MM.1S (cell line): ENCODE measurements around the gene ZC4H2.

ENCODE experiments used
- CTCF ChIP-seq: fragments of 300-600 bp; sonication (generic); IDR thresholded peaks from 2 replicates; pipeline ENCODE4 v1.5.1; 2016; ENCODE audit warnings: antibody characterized with exemption, low read length, mixed read lengths
- EZH2 ChIP-seq: fragments of 300-600 bp; sonication (generic); optimal IDR thresholded peaks from 2 replicates; pipeline ENCODE3; 2017; ENCODE audit warnings: low read depth, mild to moderate bottlenecking, antibody characterized with exemption, low read length, mixed read lengths

- TF ChIP-seq CTCF (no peak), EZH2 (no peak)
These were observed 50.8 kb downstream of the ZC4H2 start for GRCh38 chrX:64925480-64925879.
